Ascending aorta (tissue), 2 donors: ENCODE measurements around the gene LMOD3. TPM values are rescaled to one million over a fixed set of nuclear protein-coding genes. Genes with fewer than 3 reads are reported as not detected.

Experiments
- DNase-seq, 2 donors: peaks; one replicate each; pipeline ENCODE4 v3.0.0-alpha.2; 2019; ENCODE audit warnings: low spot score in 2 of 2
- H3K27ac ChIP-seq, 2 donors: fragments of 200-600 bp; sonication (generic); one replicate each; pipeline ENCODE4 v1.5.1; 2016 to 2017; ENCODE audit warnings: mild to moderate bottlenecking in 1 of 2
- H3K27me3 ChIP-seq: fragments of 200-600 bp; sonication (generic); one replicate; pipeline ENCODE4 v1.5.1; 2017
- H3K36me3 ChIP-seq, 2 donors: fragments of 200-600 bp; sonication (generic); one replicate each; pipeline ENCODE4 v1.5.1; 2016
- H3K4me1 ChIP-seq, 2 donors: fragments of 200-600 bp; sonication (generic); one replicate each; pipeline ENCODE4 v1.5.1; 2016 to 2017; ENCODE audit warnings: mild to moderate bottlenecking in 1 of 2
- H3K4me3 ChIP-seq, 2 donors: fragments of 200-600 bp; sonication (generic); one replicate each; pipeline ENCODE4 v1.5.1; 2016 to 2017; ENCODE audit warnings: mild to moderate bottlenecking in 1 of 2
- H3K9me3 ChIP-seq, 2 donors: fragments of 200-600 bp; sonication (generic); one replicate each; pipeline ENCODE4 v1.5.1; 2016
- intact Hi-C: fragments of 100-400 bp; cut with DNase I; formaldehyde crosslinking; loops from one replicate; pipeline ENCODE4 v1.15.1; 2023
- total RNA-seq: library from RNA; depleted of rRNA; stranded (reverse); fragments of >200 nt; gene quantifications from one replicate; pipeline ENCODE4 v1.1.0, GENCODE V29; 2016
- TF ChIP-seq, protein P1 (sequence below), 3 experiments: fragments of 200-600 bp in 2 of 3; fragments of 450-650 bp in 1 of 3; sonication (generic) in 2 of 3; IDR thresholded peaks; one replicate each; pipeline ENCODE4 v1.5.1; 2016 to 2019; ENCODE audit warnings: antibody characterized with exemption in 3 of 3, mild to moderate bottlenecking in 1 of 3, moderate library complexity in 1 of 3

Gene LMOD3
- total RNA-seq, 1 donor from 2014 or later = not detected

DNA sequence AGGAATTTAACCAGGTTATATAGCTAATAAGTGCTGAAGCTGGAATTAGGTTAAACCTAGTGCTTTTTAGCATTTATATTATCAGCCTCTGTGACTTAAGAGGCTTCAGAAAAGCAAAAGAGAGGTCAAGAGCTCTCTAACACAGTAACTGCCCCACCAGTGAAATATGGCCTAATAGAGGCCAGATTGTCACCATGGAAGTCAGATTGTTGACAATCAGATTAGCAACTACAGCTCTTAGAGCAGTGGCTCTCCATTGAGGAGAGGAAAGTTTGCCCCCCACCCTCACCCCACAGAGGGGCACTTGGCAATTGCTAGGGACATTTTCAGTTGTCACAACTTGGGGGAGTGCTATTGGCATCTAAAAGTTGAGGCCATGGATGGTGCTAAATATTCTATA is 23.3 kb upstream of the LMOD3 start:
- intact Hi-C loops = no loop called here
- TF ChIP-seq, protein P1, sequence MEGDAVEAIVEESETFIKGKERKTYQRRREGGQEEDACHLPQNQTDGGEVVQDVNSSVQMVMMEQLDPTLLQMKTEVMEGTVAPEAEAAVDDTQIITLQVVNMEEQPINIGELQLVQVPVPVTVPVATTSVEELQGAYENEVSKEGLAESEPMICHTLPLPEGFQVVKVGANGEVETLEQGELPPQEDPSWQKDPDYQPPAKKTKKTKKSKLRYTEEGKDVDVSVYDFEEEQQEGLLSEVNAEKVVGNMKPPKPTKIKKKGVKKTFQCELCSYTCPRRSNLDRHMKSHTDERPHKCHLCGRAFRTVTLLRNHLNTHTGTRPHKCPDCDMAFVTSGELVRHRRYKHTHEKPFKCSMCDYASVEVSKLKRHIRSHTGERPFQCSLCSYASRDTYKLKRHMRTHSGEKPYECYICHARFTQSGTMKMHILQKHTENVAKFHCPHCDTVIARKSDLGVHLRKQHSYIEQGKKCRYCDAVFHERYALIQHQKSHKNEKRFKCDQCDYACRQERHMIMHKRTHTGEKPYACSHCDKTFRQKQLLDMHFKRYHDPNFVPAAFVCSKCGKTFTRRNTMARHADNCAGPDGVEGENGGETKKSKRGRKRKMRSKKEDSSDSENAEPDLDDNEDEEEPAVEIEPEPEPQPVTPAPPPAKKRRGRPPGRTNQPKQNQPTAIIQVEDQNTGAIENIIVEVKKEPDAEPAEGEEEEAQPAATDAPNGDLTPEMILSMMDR (IDR thresholded peaks at IDR 0.05) = no peak
- H3K4me3 ChIP-seq = no peak overlapping the region
- no peak for DNase-seq
- H3K27ac ChIP-seq = no peak overlapping the region
- no peaks in the 10 kb centered on the region for H3K4me1 ChIP-seq
- no peaks in the 10 kb centered on the region for H3K9me3 ChIP-seq
- H3K36me3 ChIP-seq = no peaks in the 10 kb centered on the region
- H3K27me3 ChIP-seq = no peaks in the 10 kb centered on the region

DNA sequence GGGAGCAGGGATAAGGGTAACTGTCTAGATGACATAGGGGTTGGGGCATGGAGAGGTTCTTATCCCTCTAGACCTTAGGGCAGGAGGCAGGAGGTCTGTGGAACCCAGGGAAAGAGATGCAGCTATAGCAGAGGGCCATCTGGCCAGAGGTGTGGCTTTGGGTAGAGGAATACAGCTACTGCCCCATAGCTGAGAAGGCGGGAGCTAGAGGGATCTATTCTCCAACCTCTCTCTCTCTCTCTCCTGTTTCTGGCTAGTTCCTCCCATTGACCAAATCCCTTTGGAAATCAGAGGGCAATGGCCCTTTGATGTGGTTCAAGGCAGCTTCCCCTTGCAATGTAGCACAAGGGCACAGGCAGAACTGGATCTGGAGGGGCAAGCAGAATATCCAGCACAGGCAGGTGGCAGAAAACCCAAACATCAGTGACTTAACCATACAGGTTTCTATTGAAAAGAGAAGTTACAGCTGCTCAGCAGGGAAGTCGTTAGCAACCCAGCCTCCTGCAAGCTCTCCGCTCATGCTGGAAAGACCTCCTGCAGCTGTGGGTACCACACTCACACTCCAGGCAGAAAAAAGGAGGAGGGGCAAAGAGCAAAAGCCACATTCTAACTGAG is 22.3 kb upstream of the LMOD3 start:
- Histone ChIP-seq H3K4me3 (no peak overlapping the region), H3K9me3 (no peaks in the 10 kb centered on the region), H3K27me3 (no peaks in the 10 kb centered on the region), H3K36me3 (no peaks in the 10 kb centered on the region), H3K4me1 (no peaks in the 10 kb centered on the region), H3K27ac (no peak overlapping the region)
- DNase-seq = no peak
- intact Hi-C loops = no loop called here
- TF ChIP-seq, protein P1 (IDR thresholded peaks at IDR 0.05) = no peak

DNA sequence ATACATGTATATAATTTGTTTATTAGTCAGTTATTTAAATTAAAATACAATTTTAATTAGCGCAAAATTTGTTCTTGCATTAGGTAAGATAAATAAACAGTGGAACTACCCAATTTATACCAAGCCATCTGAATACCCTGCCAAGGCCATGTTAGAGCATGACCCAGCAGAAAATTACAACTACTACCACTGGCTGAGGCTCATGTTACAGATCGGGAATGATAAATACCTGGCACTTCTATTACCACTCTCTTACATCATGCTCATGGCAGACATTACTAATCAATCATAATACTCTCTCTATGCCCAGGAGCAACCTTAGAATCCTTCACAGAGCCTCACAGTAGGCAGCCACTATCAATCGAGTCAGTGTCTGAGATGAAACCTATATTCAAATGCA is 21.2 kb upstream of the LMOD3 start:
- TF ChIP-seq, protein P1 (IDR thresholded peaks at IDR 0.05) = no peak
- no peak overlapping the region for H3K27ac ChIP-seq
- H3K36me3 ChIP-seq = no peaks in the 10 kb centered on the region
- H3K9me3 ChIP-seq = no peaks in the 10 kb centered on the region
- H3K27me3 ChIP-seq = no peaks in the 10 kb centered on the region
- H3K4me3 ChIP-seq = no peak overlapping the region
- DNase-seq = no peak
- intact Hi-C loops = no loop called here
- no peaks in the 10 kb centered on the region for H3K4me1 ChIP-seq

DNA sequence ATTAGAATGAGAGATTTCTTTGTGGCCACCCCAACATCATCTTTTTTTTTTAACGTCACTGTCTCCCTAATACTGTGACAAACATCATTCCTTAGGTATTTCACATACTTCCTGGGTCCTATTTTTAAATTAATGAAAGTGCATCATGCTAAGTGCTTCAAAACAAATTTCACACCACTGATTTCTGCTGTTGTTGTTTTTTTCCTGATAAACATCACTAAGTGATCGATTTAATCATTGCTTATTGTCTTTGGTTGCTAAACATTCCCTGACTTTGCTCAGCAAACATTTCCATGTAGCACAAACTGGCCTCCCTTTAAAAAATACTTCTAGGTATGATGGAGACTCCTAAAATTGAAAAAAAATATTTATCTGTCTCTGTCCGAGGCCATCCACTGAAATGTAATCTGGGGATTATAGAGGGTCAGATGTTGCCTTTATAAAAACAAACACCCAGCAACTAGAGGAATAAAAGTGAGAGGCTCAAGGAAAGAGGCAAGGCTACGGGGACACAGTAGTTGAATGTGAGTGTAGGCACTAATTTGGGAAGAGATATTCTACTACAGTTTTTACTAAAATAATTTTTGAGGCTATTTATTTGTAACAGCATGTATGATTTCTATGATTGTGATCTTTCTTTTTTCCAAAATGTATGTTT is 20.5 kb upstream of the LMOD3 start:
- Histone ChIP-seq H3K4me3 (no peak overlapping the region), H3K27me3 (no peaks in the 10 kb centered on the region), H3K4me1 (no peaks in the 10 kb centered on the region), H3K36me3 (no peaks in the 10 kb centered on the region), H3K9me3 (no peaks in the 10 kb centered on the region), H3K27ac (no peak overlapping the region)
- intact Hi-C loops = no loop called here
- DNase-seq = no peak
- TF ChIP-seq, protein P1 (IDR thresholded peaks at IDR 0.05) = no peak

DNA sequence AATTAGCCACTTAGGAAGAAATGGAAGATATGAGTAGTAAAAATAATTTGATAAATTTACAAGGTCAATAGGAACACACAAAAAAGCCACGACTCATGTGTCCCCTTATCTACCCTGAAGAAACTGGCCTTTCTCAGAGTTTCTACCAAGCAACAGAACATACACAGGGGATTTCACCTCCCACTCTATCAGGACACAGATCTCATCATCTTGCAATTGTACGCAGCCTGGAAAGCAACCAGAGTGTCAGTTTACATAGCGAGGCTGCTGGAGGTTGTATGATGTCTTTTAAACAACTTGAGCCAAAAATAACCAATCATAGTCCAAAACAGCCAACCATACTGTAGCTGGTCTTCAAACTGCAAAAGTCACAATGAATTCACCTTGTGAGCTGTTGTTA is 19.7 kb upstream of the LMOD3 start:
- intact Hi-C loops = no loop called here
- Histone ChIP-seq H3K27ac (no peak overlapping the region), H3K9me3 (no peaks in the 10 kb centered on the region)

More for the DNA sequence above, 19.7 kb upstream of the LMOD3 start:
- Histone ChIP-seq H3K4me1 (no peaks in the 10 kb centered on the region), H3K4me3 (no peak overlapping the region), H3K36me3 (no peaks in the 10 kb centered on the region), H3K27me3 (no peaks in the 10 kb centered on the region)
- DNase-seq = no peak
- TF ChIP-seq, protein P1 (IDR thresholded peaks at IDR 0.05) = no peak
